ENCODE measurements around the gene ARPC4.

Gene ARPC4

DNA sequence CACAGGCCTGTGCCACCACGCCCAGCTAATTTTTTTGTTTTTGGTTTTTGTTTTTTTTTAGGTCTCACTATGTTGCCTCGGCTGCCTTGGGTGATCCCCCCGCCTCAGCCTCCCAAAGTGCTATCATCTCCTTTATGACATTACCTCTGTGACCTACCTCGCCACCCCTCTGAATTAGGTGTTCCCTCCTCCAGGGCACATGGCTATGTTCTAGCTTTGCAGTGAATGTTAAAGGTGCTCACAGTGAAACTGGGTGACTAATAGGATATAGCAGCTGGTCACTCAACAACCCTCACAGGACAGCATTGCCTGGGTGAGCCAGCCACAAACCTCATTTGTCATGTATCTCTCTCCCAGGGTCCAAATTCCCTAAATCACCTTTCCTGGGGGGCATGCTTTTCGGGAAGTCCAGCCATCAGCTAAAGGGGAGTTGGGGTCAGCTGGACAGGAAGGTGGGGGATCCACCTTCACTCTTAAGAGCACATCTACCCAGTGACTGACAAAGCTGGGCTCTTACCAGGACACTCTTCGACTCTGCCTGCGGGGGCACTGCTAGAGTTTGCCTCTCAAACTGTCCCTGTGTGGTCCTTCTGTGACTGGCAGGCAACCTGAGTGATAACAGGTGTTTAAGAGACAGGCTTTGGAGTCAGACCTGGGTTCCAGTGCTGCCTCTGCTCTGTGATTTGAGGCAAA is 15.6 kb downstream of the ARPC4 start:
- Histone ChIP-seq H3K9me3 (ENCODE audit: control insufficient read depth in 2 of 2, low read length in 2 of 2) (no peaks in the 10 kb centered on the region), H3K4me3 (ENCODE audit: low read length in 2 of 2) (no peak overlapping the region), H3K4me1 (ENCODE audit: control insufficient read depth, insufficient read depth, low read length) (peaks cover 21% of the 10 kb centered on the region), H3K27ac (ENCODE audit: low read length) (peak overlapping the region; percentile 90), H3K9ac (ENCODE audit: low read length in 2 of 2) (no peak overlapping the region), H3K27me3 (ENCODE audit: control insufficient read depth in 1 of 2, insufficient read depth in 2 of 2, low read length in 2 of 2) (no peaks in the 10 kb centered on the region), H3K36me3 (ENCODE audit: control insufficient read depth in 2 of 2, insufficient read depth in 2 of 2, low read length in 2 of 2) (peaks cover 29 to 42% of the 10 kb centered on the region in 2 donors)

DNA sequence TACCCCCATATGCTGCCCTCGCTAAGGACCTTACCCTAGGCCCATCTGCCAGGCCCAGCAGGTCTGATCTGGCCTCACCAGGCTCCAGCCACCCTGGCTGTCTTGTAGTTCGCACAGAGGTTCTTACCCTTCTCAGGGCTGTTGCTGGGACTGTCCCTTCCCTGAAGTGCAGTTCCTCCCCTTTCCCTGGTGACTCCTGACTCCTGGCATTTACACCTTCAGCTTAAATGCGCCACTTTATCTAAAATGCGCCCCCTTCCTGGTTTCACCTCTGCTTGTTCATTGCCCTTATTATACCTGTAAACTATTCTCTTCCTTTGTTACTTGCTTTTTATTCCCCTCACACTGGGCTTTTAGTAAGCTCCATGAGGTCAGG is 16.3 kb downstream of the ARPC4 start:
- peaks cover 21% of the 10 kb centered on the region for H3K4me1 ChIP-seq (ENCODE audit: control insufficient read depth, insufficient read depth, low read length)
- H3K4me3 ChIP-seq (ENCODE audit: low read length in 2 of 2) = peak overlapping the region; percentile 78 to 81
- peak overlapping the region; percentile 78 to 83 for H3K9ac ChIP-seq (ENCODE audit: low read length in 2 of 2)
- no peaks in the 10 kb centered on the region for H3K27me3 ChIP-seq (ENCODE audit: control insufficient read depth in 1 of 2, insufficient read depth in 2 of 2, low read length in 2 of 2)
- peak overlapping the region; percentile 90 for H3K27ac ChIP-seq (ENCODE audit: low read length)
- H3K9me3 ChIP-seq (ENCODE audit: control insufficient read depth in 2 of 2, low read length in 2 of 2) = no peaks in the 10 kb centered on the region
- peaks cover 22 to 35% of the 10 kb centered on the region in 2 donors for H3K36me3 ChIP-seq (ENCODE audit: control insufficient read depth in 2 of 2, insufficient read depth in 2 of 2, low read length in 2 of 2)

DNA sequence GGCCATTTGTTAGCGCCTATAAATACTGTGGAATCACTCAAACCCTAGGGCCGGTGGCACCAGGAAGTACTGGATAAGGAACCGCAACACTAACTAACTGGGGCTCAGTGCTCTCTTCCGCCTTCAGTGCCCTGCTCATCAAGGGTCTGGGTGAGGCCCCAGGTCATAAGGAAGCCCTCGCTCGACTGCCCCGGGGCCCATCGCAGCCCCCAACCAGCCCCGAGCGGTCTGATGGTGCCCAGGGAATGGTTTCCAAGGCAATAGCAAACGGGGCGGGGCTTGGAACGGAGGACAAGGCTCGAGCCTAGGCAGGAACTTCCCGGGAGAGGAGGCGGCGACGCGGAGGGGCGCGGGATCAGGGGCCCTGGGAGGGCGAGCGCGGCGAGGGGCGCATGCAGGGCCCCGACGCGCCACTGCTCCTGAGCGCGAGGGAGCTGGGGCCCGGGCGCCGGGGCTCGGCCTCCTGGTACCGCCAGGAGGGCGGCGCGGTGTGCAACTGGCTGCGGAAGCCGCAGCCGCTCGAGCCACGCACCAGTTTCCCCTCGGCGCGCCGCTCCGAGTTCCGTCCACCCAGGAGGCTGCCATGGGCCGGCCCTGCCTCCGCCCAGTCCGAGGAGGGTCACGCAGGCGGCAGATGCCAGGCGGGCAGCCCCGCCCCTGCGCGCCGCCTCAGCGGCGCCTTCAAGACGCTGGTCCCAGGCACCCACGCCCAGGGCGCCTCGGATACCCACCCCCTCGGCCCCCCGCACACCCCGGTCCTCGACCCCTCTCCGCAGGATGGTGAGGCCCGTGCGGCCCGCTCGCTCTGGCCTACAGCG is 16.9 kb downstream of the ARPC4 start, which contains the start of gene TTLL3:
Gene TTLL3, plus strand, starts transcription at position 648 of the 818 bp plus-strand sequence. CDS start 400 bp downstream, outside the sequence.
- H3K27ac ChIP-seq (ENCODE audit: low read length) = peak within 1 kb of the TSS; percentile 90
- H3K9me3 ChIP-seq (ENCODE audit: control insufficient read depth in 2 of 2, low read length in 2 of 2) = no peaks in the 10 kb centered on the region
- H3K9ac ChIP-seq (ENCODE audit: low read length in 2 of 2) = peak within 1 kb of the TSS; percentile 78 to 83
- H3K27me3 ChIP-seq (ENCODE audit: control insufficient read depth in 1 of 2, insufficient read depth in 2 of 2, low read length in 2 of 2) = no peaks in the 10 kb centered on the region
- H3K4me3 ChIP-seq (ENCODE audit: low read length in 2 of 2) = peak within 1 kb of the TSS; percentile 78 to 81
- H3K4me1 ChIP-seq (ENCODE audit: control insufficient read depth, insufficient read depth, low read length) = peaks cover 21% of the 10 kb centered on the region
- H3K36me3 ChIP-seq (ENCODE audit: control insufficient read depth in 2 of 2, insufficient read depth in 2 of 2, low read length in 2 of 2) = peaks cover 16 to 29% of the 10 kb centered on the region in 2 donors

DNA sequence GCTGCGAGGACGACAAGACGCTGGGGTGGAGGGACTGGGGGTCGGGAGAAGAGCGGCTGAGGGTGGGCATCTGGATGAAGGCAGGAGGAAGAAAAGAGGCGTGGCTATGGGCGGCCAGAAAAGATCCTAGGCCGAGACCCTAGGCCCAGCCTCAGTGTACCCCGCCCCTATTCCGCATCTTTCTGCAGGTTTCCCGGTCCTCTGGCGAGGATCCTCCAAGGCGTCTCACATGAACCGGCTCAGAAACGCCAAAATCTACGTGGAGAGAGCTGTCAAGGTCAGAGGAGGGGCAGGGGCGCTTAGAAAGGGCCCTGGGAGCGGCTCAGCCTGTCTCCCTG is 17.5 kb downstream of the ARPC4 start:
- Histone ChIP-seq H3K4me3 (ENCODE audit: low read length in 2 of 2) (peak overlapping the region; percentile 78 to 81), H3K9ac (ENCODE audit: low read length in 2 of 2) (peak overlapping the region; percentile 78 to 83), H3K4me1 (ENCODE audit: control insufficient read depth, insufficient read depth, low read length) (peaks cover 21% of the 10 kb centered on the region), H3K36me3 (ENCODE audit: control insufficient read depth in 2 of 2, insufficient read depth in 2 of 2, low read length in 2 of 2) (peaks cover 15 to 23% of the 10 kb centered on the region in 2 donors), H3K9me3 (ENCODE audit: control insufficient read depth in 2 of 2, low read length in 2 of 2) (no peaks in the 10 kb centered on the region), H3K27me3 (ENCODE audit: control insufficient read depth in 1 of 2, insufficient read depth in 2 of 2, low read length in 2 of 2) (no peaks in the 10 kb centered on the region), H3K27ac (ENCODE audit: low read length) (peak overlapping the region; percentile 90)

DNA sequence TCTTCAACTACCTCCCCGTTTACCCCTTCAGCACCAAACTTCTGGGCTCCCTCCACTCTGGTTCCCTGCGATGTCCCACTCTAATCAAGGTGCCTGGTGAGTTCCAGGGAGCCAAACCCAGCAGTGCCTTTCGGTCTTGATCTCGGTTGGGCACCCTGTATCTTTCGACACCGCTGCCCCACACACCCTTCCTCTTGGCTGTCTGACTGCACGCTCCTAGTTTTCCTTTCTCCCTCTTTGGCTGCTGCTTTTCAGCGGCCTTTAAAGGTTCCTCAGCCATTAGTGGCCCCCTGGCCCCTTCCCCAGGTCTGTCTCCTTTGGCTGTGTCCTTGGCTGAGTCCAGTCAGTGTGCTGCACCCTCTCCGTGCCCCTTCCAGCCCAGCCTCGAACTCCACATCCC is 18.0 kb downstream of the ARPC4 start:
- peaks cover 12 to 19% of the 10 kb centered on the region in 2 donors for H3K36me3 ChIP-seq (ENCODE audit: control insufficient read depth in 2 of 2, insufficient read depth in 2 of 2, low read length in 2 of 2)
- peaks cover 21% of the 10 kb centered on the region for H3K4me1 ChIP-seq (ENCODE audit: control insufficient read depth, insufficient read depth, low read length)
- peak overlapping the region; percentile 90 for H3K27ac ChIP-seq (ENCODE audit: low read length)
- peak overlapping the region; percentile 78 to 83 for H3K9ac ChIP-seq (ENCODE audit: low read length in 2 of 2)
- no peaks in the 10 kb centered on the region for H3K27me3 ChIP-seq (ENCODE audit: control insufficient read depth in 1 of 2, insufficient read depth in 2 of 2, low read length in 2 of 2)
- peak overlapping the region; percentile 78 to 81 for H3K4me3 ChIP-seq (ENCODE audit: low read length in 2 of 2)
- no peaks in the 10 kb centered on the region for H3K9me3 ChIP-seq (ENCODE audit: control insufficient read depth in 2 of 2, low read length in 2 of 2)

DNA sequence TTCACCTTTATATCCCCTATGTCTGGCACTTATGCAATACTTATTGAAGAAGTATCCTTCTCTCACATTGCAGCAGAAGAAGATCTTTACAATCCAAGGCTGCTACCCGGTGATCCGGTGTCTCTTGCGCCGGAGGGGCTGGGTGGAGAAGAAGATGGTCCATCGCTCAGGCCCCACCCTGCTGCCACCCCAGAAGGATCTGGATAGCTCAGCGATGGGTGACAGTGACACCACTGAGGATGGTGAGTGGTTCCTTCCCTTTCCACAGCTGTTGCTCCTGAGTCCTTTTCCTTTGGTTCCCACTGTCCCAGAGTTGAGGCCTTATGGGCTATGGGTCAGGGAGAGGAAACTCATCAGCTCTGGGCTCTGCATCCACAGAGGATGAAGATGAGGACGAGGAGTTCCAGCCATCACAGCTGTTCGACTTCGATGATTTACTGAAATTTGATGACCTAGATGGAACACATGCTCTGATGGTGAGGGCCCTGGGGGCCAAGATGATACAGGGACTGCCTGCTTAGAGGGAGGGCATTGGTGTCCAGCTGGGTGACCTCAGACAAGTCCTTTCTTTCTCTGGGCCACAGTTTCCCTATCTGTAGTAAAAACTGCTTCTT is 20.1 kb downstream of the ARPC4 start:
- no peak overlapping the region for H3K27ac ChIP-seq (ENCODE audit: low read length)
- H3K36me3 ChIP-seq (ENCODE audit: control insufficient read depth in 2 of 2, insufficient read depth in 2 of 2, low read length in 2 of 2) = peaks cover 3 to 5% of the 10 kb centered on the region in 2 donors
- H3K9me3 ChIP-seq (ENCODE audit: control insufficient read depth in 2 of 2, low read length in 2 of 2) = no peaks in the 10 kb centered on the region
- no peak overlapping the region for H3K9ac ChIP-seq (ENCODE audit: low read length in 2 of 2)
- no peak overlapping the region for H3K4me3 ChIP-seq (ENCODE audit: low read length in 2 of 2)
- no peaks in the 10 kb centered on the region for H3K27me3 ChIP-seq (ENCODE audit: control insufficient read depth in 1 of 2, insufficient read depth in 2 of 2, low read length in 2 of 2)
- H3K4me1 ChIP-seq (ENCODE audit: control insufficient read depth, insufficient read depth, low read length) = peaks cover 21% of the 10 kb centered on the region

DNA sequence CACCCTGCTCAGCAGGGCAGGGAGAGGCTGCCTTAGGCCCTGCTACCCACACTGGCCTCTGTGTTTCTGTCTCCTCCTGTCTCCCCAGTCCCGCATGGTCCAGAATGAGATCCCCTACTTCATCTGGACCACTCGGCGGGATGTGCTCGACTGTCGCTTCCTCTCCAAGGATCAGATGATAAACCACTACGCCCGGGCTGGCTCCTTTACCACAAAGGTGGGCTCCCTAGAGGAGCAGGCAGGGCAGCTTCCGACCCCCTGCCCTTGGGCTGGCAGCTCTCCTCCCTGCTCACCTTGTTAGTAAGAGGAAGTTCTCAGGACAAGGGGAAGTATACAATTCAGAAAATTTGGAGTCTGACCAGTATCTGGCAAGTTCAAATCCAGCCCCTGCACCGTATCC is 23.1 kb downstream of the ARPC4 start:
- Histone ChIP-seq H3K36me3 (ENCODE audit: control insufficient read depth in 2 of 2, insufficient read depth in 2 of 2, low read length in 2 of 2) (peaks cover 7 to 9% of the 10 kb centered on the region in 2 donors), H3K9me3 (ENCODE audit: control insufficient read depth in 2 of 2, low read length in 2 of 2) (no peaks in the 10 kb centered on the region), H3K4me1 (ENCODE audit: control insufficient read depth, insufficient read depth, low read length) (peaks cover 2% of the 10 kb centered on the region)

DNA sequence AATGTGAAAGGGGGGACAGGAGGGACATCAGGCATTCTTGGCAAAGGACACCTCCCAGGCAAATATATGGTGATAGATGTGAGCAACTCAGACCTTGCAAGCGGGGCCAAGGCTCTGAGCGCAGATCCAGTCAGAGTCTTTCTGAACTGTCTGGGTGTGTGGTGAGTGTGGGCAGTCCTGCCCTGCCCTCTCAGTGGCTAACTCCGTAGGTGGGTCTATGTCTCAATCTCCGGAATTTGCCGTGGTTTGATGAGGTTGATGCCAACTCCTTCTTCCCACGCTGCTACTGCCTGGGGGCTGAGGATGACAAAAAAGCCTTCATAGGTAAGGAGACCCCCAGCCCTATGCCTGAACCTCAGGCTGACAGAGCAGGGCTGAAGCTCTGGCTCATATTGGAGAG is 24.6 kb downstream of the ARPC4 start:
- Histone ChIP-seq H3K27ac (ENCODE audit: low read length) (no peak overlapping the region), H3K9ac (ENCODE audit: low read length in 2 of 2) (no peak overlapping the region), H3K36me3 (ENCODE audit: control insufficient read depth in 2 of 2, insufficient read depth in 2 of 2, low read length in 2 of 2) (peaks cover 7 to 9% of the 10 kb centered on the region in 2 donors), H3K4me3 (ENCODE audit: low read length in 2 of 2) (no peak overlapping the region), H3K9me3 (ENCODE audit: control insufficient read depth in 2 of 2, low read length in 2 of 2) (no peaks in the 10 kb centered on the region), H3K4me1 (ENCODE audit: control insufficient read depth, insufficient read depth, low read length) (no peaks in the 10 kb centered on the region), H3K27me3 (ENCODE audit: control insufficient read depth in 1 of 2, insufficient read depth in 2 of 2, low read length in 2 of 2) (no peaks in the 10 kb centered on the region)

More for the DNA sequence above, 23.1 kb downstream of the ARPC4 start:
- Histone ChIP-seq H3K9ac (ENCODE audit: low read length in 2 of 2) (no peak overlapping the region), H3K27me3 (ENCODE audit: control insufficient read depth in 1 of 2, insufficient read depth in 2 of 2, low read length in 2 of 2) (no peaks in the 10 kb centered on the region), H3K27ac (ENCODE audit: low read length) (no peak overlapping the region), H3K4me3 (ENCODE audit: low read length in 2 of 2) (no peak overlapping the region)

DNA sequence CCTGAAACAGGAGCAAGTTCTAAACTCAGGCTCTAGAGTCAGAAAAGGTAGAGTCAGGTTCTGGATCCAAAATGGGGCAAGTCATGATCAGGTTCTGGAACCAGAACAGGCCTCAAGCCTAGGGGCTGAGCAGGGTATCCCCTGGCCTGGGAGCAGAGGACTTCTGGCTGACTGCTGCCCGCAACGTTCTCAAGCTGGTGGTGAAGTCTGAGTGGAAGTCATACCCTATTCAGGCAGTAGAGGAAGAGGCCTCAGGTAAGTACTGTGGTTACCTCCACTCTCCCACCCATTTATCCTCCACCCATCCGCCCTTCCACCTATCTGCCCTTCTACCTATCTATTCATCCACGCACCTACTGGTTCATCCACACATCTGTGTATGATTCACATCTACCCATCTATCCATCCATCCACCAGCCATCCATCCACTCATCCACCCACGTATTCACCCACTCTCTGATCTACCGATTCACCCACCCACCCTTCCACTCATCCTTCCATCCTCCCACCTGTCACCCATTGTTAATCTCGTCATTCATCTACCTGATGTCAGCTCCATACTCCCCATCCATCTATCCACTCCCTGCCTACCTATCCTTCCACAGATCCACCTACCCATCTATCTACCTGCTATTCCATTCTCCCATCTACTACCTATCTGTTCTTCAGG is 25.9 kb downstream of the ARPC4 start:
- no peak overlapping the region for H3K4me3 ChIP-seq (ENCODE audit: low read length in 2 of 2)
- no peaks in the 10 kb centered on the region for H3K27me3 ChIP-seq (ENCODE audit: control insufficient read depth in 1 of 2, insufficient read depth in 2 of 2, low read length in 2 of 2)
- H3K9ac ChIP-seq (ENCODE audit: low read length in 2 of 2) = no peak overlapping the region
- no peak overlapping the region for H3K27ac ChIP-seq (ENCODE audit: low read length)
- no peaks in the 10 kb centered on the region for H3K4me1 ChIP-seq (ENCODE audit: control insufficient read depth, insufficient read depth, low read length)
- H3K36me3 ChIP-seq (ENCODE audit: control insufficient read depth in 2 of 2, insufficient read depth in 2 of 2, low read length in 2 of 2) = peaks cover 6 to 7% of the 10 kb centered on the region in 2 donors
- no peaks in the 10 kb centered on the region for H3K9me3 ChIP-seq (ENCODE audit: control insufficient read depth in 2 of 2, low read length in 2 of 2)

DNA sequence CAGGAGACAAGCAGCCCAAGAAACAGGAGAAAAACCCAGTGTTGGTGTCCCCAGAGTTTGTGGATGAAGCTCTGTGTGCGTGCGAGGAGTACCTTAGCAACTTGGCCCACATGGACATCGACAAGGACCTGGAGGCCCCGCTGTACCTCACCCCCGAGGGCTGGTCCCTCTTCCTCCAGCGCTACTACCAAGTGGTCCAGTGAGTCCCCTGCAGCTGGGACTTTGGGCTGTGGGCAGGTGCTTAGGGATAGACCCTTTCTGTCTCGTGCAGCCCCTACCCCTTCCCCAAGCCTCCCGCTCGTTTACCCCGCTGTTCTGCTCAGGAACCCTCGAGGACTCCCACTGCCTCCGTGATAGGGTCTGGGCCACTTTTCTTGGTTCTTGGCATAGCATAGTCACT is 27.7 kb downstream of the ARPC4 start:
- H3K27me3 ChIP-seq (ENCODE audit: control insufficient read depth in 1 of 2, insufficient read depth in 2 of 2, low read length in 2 of 2) = no peaks in the 10 kb centered on the region

More for the DNA sequence above, 27.7 kb downstream of the ARPC4 start:
- H3K36me3 ChIP-seq (ENCODE audit: control insufficient read depth in 2 of 2, insufficient read depth in 2 of 2, low read length in 2 of 2) = peaks cover 3 to 6% of the 10 kb centered on the region in 2 donors
- H3K9ac ChIP-seq (ENCODE audit: low read length in 2 of 2) = no peak overlapping the region
- H3K27ac ChIP-seq (ENCODE audit: low read length) = no peak overlapping the region
- H3K4me1 ChIP-seq (ENCODE audit: control insufficient read depth, insufficient read depth, low read length) = no peaks in the 10 kb centered on the region
- no peaks in the 10 kb centered on the region for H3K9me3 ChIP-seq (ENCODE audit: control insufficient read depth in 2 of 2, low read length in 2 of 2)
- no peak overlapping the region for H3K4me3 ChIP-seq (ENCODE audit: low read length in 2 of 2)

Data from stomach smooth muscle (tissue), 2 donors.